ENCODE results near the gene PLEKHA8.

Gene PLEKHA8

GRCh38 chr7:30028216-30028748 is at the start of gene PLEKHA8:
Gene PLEKHA8 (plus strand): TSS chr7:30028412. CDS start chr7:30028763, 351 bp downstream.
- peak; percentile 98 for DNase-seq

GRCh38 chr7:29980151-29980550 is 48.1 kb upstream of the PLEKHA8 start:
- no peak for DNase-seq

- DNase-seq: peak; percentile 45
Measured at GRCh38 chr7:29987083-29987482, 41.1 kb upstream of the PLEKHA8 start.

- peak; percentile 93 for DNase-seq
Measured at GRCh38 chr7:29987811-29988317, 40.3 kb upstream of the PLEKHA8 start.

GRCh38 chr7:29988424-29989256 is 39.6 kb upstream of the PLEKHA8 start:
- peak; percentile 87 for DNase-seq

- peak; percentile 81 for DNase-seq
Measured at GRCh38 chr7:29989257-29989995, 38.8 kb upstream of the PLEKHA8 start, which contains the start of gene SCRN1. Gene SCRN1 (minus strand): TSS chr7:29989801. CDS start chr7:29969067, 20,734 bp downstream.

GRCh38 chr7:29990931-29991330 is 37.3 kb upstream of the PLEKHA8 start:
- DNase-seq: peak; percentile 36

- no peak for DNase-seq
Measured at GRCh38 chr7:29991937-29992336, 36.3 kb upstream of the PLEKHA8 start.

- DNase-seq: peak; percentile 87
Measured at GRCh38 chr7:29993140-29993539, 35.1 kb upstream of the PLEKHA8 start.

- DNase-seq: no peak
Measured at GRCh38 chr7:29995652-29996051, 32.6 kb upstream of the PLEKHA8 start.

GRCh38 chr7:29996321-29996720 is 31.9 kb upstream of the PLEKHA8 start:
- DNase-seq: no peak

- no peak for DNase-seq
Measured at GRCh38 chr7:29998489-29998888, 29.7 kb upstream of the PLEKHA8 start.

- no peak for DNase-seq
Measured at GRCh38 chr7:30001998-30002397, 26.2 kb upstream of the PLEKHA8 start.

- no peak for DNase-seq
Measured at GRCh38 chr7:30003098-30003497, 25.1 kb upstream of the PLEKHA8 start.

- no peak for DNase-seq
Measured at GRCh38 chr7:30005464-30005863, 22.7 kb upstream of the PLEKHA8 start.

- no peak for DNase-seq
Measured at GRCh38 chr7:30010021-30010420, 18.2 kb upstream of the PLEKHA8 start.

- peak; percentile 21 for DNase-seq
Measured at GRCh38 chr7:30012757-30013156, 15.5 kb upstream of the PLEKHA8 start.

GRCh38 chr7:30018451-30018850 is 9.8 kb upstream of the PLEKHA8 start:
- no peak for DNase-seq

GRCh38 chr7:30019387-30019786 is 8.8 kb upstream of the PLEKHA8 start:
- no peak for DNase-seq

- DNase-seq: peak; percentile 26
Measured at GRCh38 chr7:30019960-30020359, 8.3 kb upstream of the PLEKHA8 start.

- peak; percentile 26 for DNase-seq
Measured at GRCh38 chr7:30020535-30020934, 7.7 kb upstream of the PLEKHA8 start.

- no peak for DNase-seq
Measured at GRCh38 chr7:30022991-30023390, 5.2 kb upstream of the PLEKHA8 start.

- no peak for DNase-seq
Measured at GRCh38 chr7:30023524-30023923, 4.7 kb upstream of the PLEKHA8 start.
